Rectal smooth muscle tissue (tissue), 1 donor: Measurements from ENCODE around the gene DENND2D.

Experiments
- H3K27ac ChIP-seq: one replicate; pipeline ENCODE4 v1.7.0; 2013; ENCODE audit warnings: low read depth, low read length, inconsistent platforms
- H3K27me3 ChIP-seq: one replicate; pipeline ENCODE4 v1.7.0; 2013; ENCODE audit warnings: low read length; ENCODE audit not compliant: control insufficient read depth, insufficient read depth
- H3K36me3 ChIP-seq: one replicate; pipeline ENCODE4 v1.7.0; 2013; ENCODE audit warnings: low read length; ENCODE audit not compliant: control insufficient read depth, insufficient read depth
- H3K4me1 ChIP-seq: one replicate; pipeline ENCODE4 v1.7.0; 2013; ENCODE audit warnings: low read length; ENCODE audit not compliant: control insufficient read depth, insufficient read depth
- H3K4me3 ChIP-seq: one replicate; pipeline ENCODE4 v1.7.0; 2013; ENCODE audit warnings: low read length
- H3K9ac ChIP-seq: one replicate; pipeline ENCODE4 v1.7.0; 2013; ENCODE audit warnings: low read length

The DENND2D gene

DNA sequence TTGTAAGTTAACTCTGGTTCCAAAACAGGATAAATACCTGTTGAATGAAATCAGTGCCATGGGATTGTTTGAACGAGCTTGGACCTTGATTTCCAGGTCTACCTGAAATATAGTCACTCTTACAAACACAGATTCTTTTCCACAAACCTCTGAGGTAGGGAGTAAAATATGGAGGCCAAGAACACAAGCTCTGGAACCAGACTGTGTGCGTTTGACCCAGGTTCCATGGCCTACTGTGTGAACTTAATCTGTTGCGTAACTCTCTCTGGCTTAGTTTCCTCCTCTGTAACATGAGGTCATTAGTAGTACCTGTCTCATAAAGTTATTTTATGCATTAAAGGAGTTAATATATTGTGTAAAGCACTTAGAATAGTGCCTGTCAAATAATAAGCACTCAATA lies 25.1 kb downstream of the DENND2D start:
- H3K27me3 ChIP-seq, result no peaks in the 10 kb centered on the region
- no peak overlapping the region for H3K9ac ChIP-seq
- peaks cover 5% of the 10 kb centered on the region for H3K36me3 ChIP-seq
- no peaks in the 10 kb centered on the region for H3K4me1 ChIP-seq
- H3K27ac ChIP-seq, result no peak overlapping the region
- no peak overlapping the region for H3K4me3 ChIP-seq

DNA sequence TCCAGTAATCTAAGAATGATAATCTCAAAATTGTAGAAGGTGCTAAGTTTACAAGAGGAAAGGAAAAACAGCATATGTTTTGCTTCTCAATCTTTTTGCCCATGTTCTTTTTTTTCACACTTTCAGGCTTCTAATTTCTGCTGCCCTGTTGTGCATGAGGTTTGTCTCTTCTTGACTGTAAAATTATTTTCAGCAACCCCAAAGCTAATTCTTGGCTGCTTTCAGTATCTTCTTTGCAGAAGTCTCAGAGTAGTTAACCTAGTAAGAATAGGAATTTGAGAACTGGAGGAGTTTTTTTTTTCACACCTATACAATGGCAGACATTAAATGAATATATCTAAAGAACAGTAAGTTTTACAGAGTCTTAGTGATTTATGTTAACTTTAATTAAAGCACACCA lies 26.4 kb downstream of the DENND2D start:
- H3K9ac ChIP-seq, result no peak overlapping the region
- H3K4me3 ChIP-seq, result no peak overlapping the region
- peaks cover 5% of the 10 kb centered on the region for H3K36me3 ChIP-seq
- no peak overlapping the region for H3K27ac ChIP-seq
- no peaks in the 10 kb centered on the region for H3K4me1 ChIP-seq
- H3K27me3 ChIP-seq, result no peaks in the 10 kb centered on the region

DNA sequence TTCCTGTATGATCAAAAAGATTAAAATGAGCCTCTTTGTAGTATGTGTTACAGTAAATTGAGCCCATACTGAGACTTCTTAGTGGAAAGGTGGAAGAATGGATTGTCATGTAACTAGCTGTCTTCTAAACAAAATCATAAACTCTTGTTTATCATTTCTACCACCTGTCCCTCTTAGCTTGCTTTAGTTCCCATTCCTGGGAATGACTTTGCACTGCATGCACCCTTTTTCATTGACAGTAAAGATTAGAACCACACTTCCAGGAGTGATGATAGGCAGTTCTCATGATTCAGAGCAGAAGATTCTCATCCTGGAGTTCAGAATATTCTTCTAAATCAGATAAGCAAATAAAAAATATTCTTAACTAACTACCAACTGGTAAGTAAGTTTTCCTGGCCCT lies 28.0 kb downstream of the DENND2D start:
- Histone ChIP-seq H3K27me3 (no peaks in the 10 kb centered on the region), H3K4me1 (no peaks in the 10 kb centered on the region), H3K4me3 (no peak overlapping the region), H3K27ac (no peak overlapping the region), H3K36me3 (peaks cover 7% of the 10 kb centered on the region), H3K9ac (no peak overlapping the region)

DNA sequence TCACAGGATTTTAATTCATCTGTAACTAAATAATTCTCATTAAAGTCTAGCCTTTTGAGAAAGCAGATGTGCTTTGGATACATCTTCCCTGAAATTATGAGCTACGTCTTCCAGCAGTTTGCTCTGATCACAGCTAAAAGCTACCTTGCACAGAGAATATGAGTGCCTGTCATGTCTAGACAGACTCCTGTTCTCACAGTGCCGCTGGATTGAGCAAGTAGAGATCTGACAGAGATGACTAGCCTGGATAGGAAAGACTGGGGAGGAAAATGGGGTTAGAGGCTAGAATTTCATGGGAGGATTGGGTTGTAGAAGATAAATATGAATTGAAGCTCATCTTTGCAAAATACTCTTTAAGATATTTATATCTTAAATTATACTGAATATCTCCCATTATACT lies 36.3 kb downstream of the DENND2D start:
- Histone ChIP-seq H3K9ac (no peak overlapping the region), H3K4me3 (no peak overlapping the region), H3K4me1 (no peaks in the 10 kb centered on the region), H3K36me3 (peaks cover 6% of the 10 kb centered on the region), H3K27me3 (no peaks in the 10 kb centered on the region), H3K27ac (no peak overlapping the region)

DNA sequence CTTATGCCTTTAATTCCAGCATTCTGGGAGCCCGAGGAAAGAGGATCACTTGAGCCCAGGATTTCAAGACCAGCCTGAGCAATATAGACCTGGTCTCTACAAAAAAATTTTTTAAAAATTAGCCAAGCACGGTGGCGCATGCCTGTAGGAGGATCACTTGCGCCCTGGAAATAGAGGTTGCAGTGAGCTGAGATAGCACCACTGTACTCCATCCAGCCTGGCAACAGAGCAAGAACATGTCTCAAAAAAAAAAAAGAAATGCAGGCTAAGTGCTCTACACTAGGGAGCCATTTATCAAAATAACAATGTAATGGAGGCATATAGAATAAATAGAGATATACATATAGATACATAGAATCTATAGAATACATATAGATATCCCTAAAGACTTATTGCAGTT lies 37.1 kb downstream of the DENND2D start:
- H3K27ac ChIP-seq, result no peak overlapping the region
- H3K4me1 ChIP-seq, result no peaks in the 10 kb centered on the region
- H3K36me3 ChIP-seq, result peaks cover 4% of the 10 kb centered on the region
- no peak overlapping the region for H3K4me3 ChIP-seq
- no peak overlapping the region for H3K9ac ChIP-seq
- no peaks in the 10 kb centered on the region for H3K27me3 ChIP-seq

DNA sequence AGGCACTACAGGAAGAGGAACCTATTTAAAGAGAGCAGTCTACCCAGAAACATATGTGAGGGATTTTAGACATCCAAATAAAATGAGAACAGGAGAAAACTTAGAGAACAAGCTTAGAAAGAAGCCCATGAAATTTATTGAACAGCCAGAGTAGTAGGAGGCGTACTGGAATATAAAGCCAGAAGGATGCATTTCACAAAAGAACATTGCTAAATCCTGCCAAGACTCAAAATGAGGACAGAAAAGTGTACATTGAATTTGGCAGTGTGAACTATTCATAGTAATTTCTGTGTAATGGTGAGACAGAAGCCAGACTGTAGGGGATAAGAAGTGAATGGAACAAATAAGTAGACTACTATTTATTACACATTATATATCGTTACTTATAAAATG lies 38.0 kb downstream of the DENND2D start:
- no peak overlapping the region for H3K27ac ChIP-seq

DNA sequence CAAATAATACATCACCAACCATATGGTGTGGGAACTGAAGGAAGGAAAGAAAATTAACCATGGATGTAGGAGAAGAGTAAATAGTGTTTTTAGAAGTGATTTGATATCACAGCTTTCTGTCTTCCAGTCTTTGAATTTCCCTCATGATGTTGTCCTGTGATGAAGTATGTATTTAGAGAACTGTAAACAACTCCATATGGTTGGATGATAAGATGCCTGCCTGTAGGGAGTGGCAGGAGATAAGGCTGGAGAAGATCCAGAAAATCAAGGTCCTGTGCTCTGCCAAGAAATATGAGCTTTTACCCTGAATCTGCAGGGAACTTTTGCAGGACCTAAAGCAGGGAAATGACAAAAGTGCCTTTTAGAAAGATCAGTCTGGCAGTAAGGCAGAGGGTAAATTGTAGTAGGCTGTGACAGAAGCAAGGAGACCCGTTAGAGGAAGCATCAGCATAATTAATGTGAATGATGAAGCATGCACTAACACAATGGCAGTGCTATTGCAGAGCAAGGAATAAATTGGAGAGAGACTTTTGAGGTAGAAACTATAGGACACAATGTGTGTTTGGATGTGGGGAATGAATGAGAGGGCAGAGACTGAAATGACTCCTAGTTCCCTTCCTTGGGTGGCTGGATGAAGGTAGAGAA lies 38.5 kb downstream of the DENND2D start:
- Histone ChIP-seq H3K27ac (no peak overlapping the region), H3K4me1 (no peaks in the 10 kb centered on the region), H3K27me3 (no peaks in the 10 kb centered on the region), H3K4me3 (no peak overlapping the region), H3K9ac (no peak overlapping the region), H3K36me3 (peaks cover 4% of the 10 kb centered on the region)

More for the DNA sequence above, 38.0 kb downstream of the DENND2D start:
- H3K9ac ChIP-seq, result no peak overlapping the region
- H3K4me3 ChIP-seq, result no peak overlapping the region
- peaks cover 4% of the 10 kb centered on the region for H3K36me3 ChIP-seq
- H3K4me1 ChIP-seq, result no peaks in the 10 kb centered on the region
- H3K27me3 ChIP-seq, result no peaks in the 10 kb centered on the region

DNA sequence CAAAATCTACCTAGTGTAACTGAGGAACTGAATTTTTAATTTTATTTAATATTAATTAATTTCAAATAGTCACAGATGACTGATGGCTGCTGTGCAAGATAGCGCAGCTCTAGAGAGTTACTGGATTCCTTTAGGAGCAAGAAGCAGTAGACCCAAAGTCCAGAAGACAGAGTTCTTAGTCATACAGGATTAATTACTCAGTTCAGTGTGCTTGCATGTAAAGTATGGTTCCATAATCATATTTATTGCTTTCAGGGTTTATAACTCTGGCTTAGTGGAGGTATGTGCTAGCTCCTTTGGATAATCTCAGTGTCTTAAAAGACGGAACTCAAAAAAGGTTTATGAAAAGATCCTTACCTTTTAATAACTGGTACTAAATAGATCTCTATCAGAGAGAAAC lies 43.0 kb downstream of the DENND2D start:
- no peaks in the 10 kb centered on the region for H3K4me1 ChIP-seq
- H3K9ac ChIP-seq, result no peak overlapping the region
- no peak overlapping the region for H3K27ac ChIP-seq
- peaks cover 10% of the 10 kb centered on the region for H3K36me3 ChIP-seq
- H3K4me3 ChIP-seq, result no peak overlapping the region
- H3K27me3 ChIP-seq, result no peaks in the 10 kb centered on the region

DNA sequence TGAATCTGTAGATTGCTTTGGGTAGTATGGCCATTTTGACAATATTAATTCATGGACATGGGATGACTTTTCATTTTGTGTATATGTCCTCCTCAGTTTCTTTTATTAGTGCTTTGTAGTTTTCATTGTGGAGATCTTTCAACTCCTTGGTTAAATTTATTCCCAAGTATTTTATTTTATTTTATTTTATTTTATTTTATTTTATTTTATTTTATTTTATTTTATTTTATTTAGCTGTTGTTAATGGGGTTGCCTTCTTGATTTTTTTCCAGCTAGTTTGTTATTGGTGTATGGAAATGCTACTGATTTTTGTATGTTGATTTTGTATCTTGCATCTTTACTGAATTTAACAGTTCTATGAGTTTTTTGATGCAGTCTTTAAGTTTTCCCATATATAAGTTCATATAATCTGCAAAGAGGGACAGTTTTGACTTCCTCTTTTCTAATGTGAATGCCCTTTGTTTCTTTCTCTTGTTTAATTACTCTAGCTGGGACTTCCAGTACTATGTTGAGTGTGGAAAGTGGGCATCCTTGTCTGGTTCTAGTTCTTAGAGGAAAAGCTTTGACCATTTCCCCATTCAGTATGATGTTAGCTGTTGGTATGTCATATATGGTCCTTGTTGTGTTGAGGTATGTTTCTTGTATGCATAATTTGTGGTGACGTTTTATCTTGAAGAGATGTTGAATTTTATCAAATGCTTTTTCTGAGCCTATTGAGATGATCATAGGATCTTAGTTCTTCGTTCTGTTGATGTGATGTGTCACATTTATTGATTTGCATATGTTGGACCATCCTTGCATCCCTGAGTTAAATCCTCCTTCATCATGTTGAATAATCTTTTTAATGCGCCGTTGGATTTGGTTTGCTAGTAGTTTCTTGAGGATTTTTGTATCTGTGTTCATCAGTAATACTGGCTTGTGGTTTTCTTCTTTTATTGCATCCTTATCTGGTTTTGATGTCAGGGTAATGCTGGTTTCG lies 46.1 kb downstream of the DENND2D start:
- H3K27ac ChIP-seq, result no peak overlapping the region
- H3K4me3 ChIP-seq, result no peak overlapping the region
- no peak overlapping the region for H3K9ac ChIP-seq
- no peaks in the 10 kb centered on the region for H3K4me1 ChIP-seq
- peaks cover 6% of the 10 kb centered on the region for H3K36me3 ChIP-seq
- no peaks in the 10 kb centered on the region for H3K27me3 ChIP-seq

DNA sequence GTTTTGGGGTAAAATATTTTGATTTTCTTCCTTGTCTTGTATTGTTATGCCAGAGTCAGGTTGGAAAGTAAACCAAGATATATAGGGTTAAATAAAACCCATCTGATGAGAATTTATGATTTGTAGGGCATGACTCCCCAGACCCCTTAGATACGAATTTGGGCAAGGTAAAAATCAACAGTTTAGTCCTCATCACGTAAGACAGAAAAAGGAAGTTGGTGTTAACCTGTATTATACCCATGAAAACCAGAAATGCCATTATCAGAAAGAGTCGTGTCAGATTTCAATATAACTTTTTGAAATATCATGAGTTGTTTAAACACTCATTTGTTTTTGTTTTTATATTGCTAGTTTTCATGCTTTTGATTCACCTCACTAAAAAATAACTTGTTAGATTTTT lies 48.6 kb downstream of the DENND2D start:
- no peak overlapping the region for H3K4me3 ChIP-seq
- H3K36me3 ChIP-seq, result peaks cover 13% of the 10 kb centered on the region

DNA sequence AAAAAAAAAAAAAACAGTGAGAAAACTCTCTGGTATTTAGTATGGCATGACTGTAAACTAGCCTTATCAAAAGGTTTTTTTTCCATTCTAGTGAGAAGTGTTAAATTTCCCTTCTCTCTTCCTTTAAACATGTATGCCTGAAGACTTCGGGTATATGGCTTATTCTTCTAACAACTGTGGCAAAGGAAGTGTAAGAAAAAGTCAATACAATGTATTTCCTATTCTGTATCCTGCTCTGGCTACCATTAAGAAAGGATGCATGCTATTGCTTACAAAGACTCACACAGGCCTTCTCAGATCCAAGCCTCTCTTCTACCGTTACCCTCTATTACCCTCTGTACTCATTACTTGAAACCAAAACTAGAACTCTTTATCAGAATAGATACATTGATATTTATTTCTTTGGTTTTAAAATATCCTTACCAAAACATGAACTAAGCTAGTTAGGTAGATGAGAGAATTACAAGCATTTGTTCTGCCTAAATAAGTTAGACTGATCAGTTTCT lies 52.0 kb downstream of the DENND2D start:
- no peaks in the 10 kb centered on the region for H3K27me3 ChIP-seq
- no peak overlapping the region for H3K9ac ChIP-seq
- H3K4me3 ChIP-seq, result no peak overlapping the region
- H3K36me3 ChIP-seq, result peaks cover 11% of the 10 kb centered on the region
- peaks cover 2% of the 10 kb centered on the region for H3K4me1 ChIP-seq
- H3K27ac ChIP-seq, result no peak overlapping the region

More for the DNA sequence above, 48.6 kb downstream of the DENND2D start:
- Histone ChIP-seq H3K4me1 (peaks cover 2% of the 10 kb centered on the region), H3K27ac (no peak overlapping the region), H3K27me3 (no peaks in the 10 kb centered on the region), H3K9ac (no peak overlapping the region)

DNA sequence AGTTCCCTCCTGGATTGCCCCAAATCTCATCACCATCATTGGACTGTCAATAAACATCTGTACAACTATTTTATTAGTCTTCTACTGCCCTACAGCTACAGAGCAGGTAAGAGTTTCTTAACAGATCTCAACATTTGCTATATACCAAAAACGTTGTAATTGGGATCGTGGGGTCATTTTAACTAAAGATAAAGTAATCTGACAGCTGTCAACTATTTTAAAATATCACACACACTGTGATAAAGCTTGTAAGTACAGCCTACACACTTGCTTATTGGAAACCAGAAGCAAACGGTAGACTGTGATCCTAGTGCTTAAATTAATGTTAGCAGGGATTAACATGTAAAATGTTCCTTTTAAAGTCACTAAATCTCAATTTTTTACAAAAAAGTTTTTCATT lies 52.5 kb downstream of the DENND2D start:
- Histone ChIP-seq H3K9ac (no peak overlapping the region), H3K27ac (no peak overlapping the region), H3K36me3 (peaks cover 7% of the 10 kb centered on the region), H3K4me3 (no peak overlapping the region), H3K4me1 (peaks cover 2% of the 10 kb centered on the region), H3K27me3 (no peaks in the 10 kb centered on the region)
